WTC11 (cell line): ENCODE measurements around the gene ALAD. TPM values are rescaled to one million over a fixed set of nuclear protein-coding genes. Genes with fewer than 3 reads are reported as not detected.
"Not testable (repeated sequence)": the region's sequence is repeated elsewhere in the genome, so short reads cannot be mapped to it uniquely, and the experiment has no call there.

Experiments used
- ATAC-seq: fragments of 200-7000 bp; cut with Tn5 transposase; 2 replicates; pipeline ENCODE4 v1.10.0; 2021; ENCODE audit warnings: mild to moderate bottlenecking, moderate library complexity
- CTCF ChIA-PET: fragments of 300-600 bp; sonication (Branson Sonifier 250); formaldehyde crosslinking; loops from one replicate; lab custom pipeline; 2021; ENCODE audit warnings: antibody characterized with exemption; lab: Charles Lee
- POLR2A ChIA-PET: fragments of 350-600 bp; sonication (Branson Sonifier 250); formaldehyde crosslinking; loops from one replicate; lab custom pipeline; 2021; ENCODE audit warnings: antibody characterized with exemption; lab: Charles Lee
- DNase-seq: peaks from one replicate; pipeline ENCODE4 v3.0.0; 2021; ENCODE audit warnings: low spot score
- H3K27ac Mint-ChIP-seq: 2 replicates; pipeline ENCODE4 v1.8.0; 2021; ENCODE audit warnings: mixed read lengths
- H3K27me3 Mint-ChIP-seq: 2 replicates; pipeline ENCODE4 v1.8.0; 2021; ENCODE audit warnings: low read depth, mild to moderate bottlenecking, moderate library complexity, mixed read lengths
- H3K36me3 Mint-ChIP-seq: 2 replicates; pipeline ENCODE4 v1.8.0; 2021; ENCODE audit warnings: mixed read lengths
- H3K4me1 Mint-ChIP-seq: 2 replicates; pipeline ENCODE4 v1.8.0; 2022; ENCODE audit warnings: mixed read lengths
- H3K4me3 Mint-ChIP-seq: 2 replicates; pipeline ENCODE4 v1.8.0; 2021; ENCODE audit warnings: mild to moderate bottlenecking, moderate library complexity, mixed read lengths
- H3K9me3 Mint-ChIP-seq: 2 replicates; pipeline ENCODE4 v1.8.0; 2021; ENCODE audit warnings: mixed read lengths
- CREM ChIP-seq: sonication (generic); formaldehyde crosslinking; IDR thresholded peaks from 2 replicates; pipeline ENCODE4 v1.8.1; 2022; ENCODE audit warnings: mild to moderate bottlenecking, missing genetic modification reagents, moderate library complexity
- EMX1 ChIP-seq: fragments of 250-450 bp; sonication (Bioruptor Pico); IDR thresholded peaks from 2 replicates; pipeline ENCODE4 v1.8.0; 2021; ENCODE audit warnings: mild to moderate bottlenecking
- FOXK1 ChIP-seq: sonication (generic); formaldehyde crosslinking; IDR thresholded peaks from 2 replicates; pipeline ENCODE4 v1.8.0; 2022; ENCODE audit warnings: mild to moderate bottlenecking, moderate library complexity, missing genetic modification reagents
- FOXP4 ChIP-seq: sonication (generic); formaldehyde crosslinking; IDR thresholded peaks from 2 replicates; pipeline ENCODE4 v1.8.0; 2022; ENCODE audit warnings: mild to moderate bottlenecking, missing genetic modification reagents
- GABPB1 ChIP-seq: sonication (generic); formaldehyde crosslinking; IDR thresholded peaks from 2 replicates; pipeline ENCODE4 v1.8.1; 2023; ENCODE audit warnings: mild to moderate bottlenecking, missing genetic modification reagents
- JUN ChIP-seq: sonication (generic); formaldehyde crosslinking; IDR thresholded peaks from 2 replicates; pipeline ENCODE4 v1.8.0; 2023; ENCODE audit warnings: mild to moderate bottlenecking, missing genetic modification reagents
- NFE2L1 ChIP-seq: sonication (generic); formaldehyde crosslinking; IDR thresholded peaks from 2 replicates; pipeline ENCODE4 v1.8.1; 2023; ENCODE audit warnings: missing genetic modification reagents
- PRRX2 ChIP-seq: fragments of 250-450 bp; sonication (Bioruptor Pico); IDR thresholded peaks from 2 replicates; pipeline ENCODE4 v1.8.0; 2021; ENCODE audit warnings: mild to moderate bottlenecking
- ZNF396 ChIP-seq: fragments of 250-450 bp; sonication (Bioruptor Pico); IDR thresholded peaks from 2 replicates; pipeline ENCODE4 v1.8.0; 2021; ENCODE audit warnings: mild to moderate bottlenecking, moderate library complexity, borderline replicate concordance
- ZNF512 ChIP-seq: sonication (generic); formaldehyde crosslinking; IDR thresholded peaks from 2 replicates; pipeline ENCODE4 v1.8.1; 2022; ENCODE audit warnings: missing genetic modification reagents, borderline replicate concordance
- ZSCAN18 ChIP-seq: fragments of 250-450 bp; sonication (Bioruptor Pico); IDR thresholded peaks from 2 replicates; pipeline ENCODE4 v2.1.2; 2022; ENCODE audit warnings: mild to moderate bottlenecking, moderate library complexity
- total RNA-seq: library from RNA; stranded (reverse); gene quantifications from 3 replicates; pipeline ENCODE4 v1.2.3, GENCODE V29; 2021

The ALAD gene
- total RNA-seq, 1 experiment from 2014 or later: 15.9 TPM

DNA sequence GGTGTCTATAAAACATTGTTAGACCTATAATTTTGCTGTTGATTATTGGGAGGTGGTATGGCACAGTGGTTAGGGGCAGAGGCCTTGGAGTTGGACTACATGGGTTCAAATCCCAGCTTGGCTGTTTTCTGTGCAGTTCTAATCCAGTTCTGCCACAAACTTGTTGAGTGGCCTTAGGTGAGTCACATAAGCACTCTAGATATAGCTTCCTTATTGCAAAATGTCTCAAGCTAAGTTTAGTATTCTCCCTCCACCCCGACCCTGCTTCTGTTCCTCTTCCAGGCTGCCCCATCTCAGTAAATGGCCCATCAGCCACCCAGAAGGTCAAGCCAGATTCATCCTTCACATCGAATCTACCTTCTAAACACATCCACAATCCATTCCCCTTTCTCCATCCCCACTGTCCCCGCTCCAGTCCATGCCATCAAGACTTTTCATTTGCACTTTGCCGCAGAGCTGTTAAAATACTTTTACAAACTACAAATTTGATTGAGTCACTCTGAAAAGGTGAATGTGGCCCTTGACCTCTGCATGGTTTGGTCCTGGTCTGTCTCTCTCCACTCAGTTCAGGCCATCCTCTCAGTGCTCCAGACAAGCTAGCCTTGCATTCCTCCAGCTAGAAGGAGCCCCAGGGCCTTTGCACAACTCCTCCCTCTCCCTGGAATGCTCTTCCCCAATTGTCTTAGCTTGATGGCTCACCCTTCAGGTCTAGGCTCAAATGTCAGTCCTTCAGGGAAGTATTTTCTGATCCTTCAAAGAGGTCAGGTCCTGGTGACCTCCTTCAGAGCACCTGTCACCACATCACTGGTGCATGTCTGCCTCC lies 14.3 kb downstream of the ALAD start (continued):
- TF ChIP-seq ZSCAN18: no peak
- TF ChIP-seq PRRX2 (CRISPR knock-in tag): no peak
- no peak for TF ChIP-seq EMX1 (CRISPR knock-in tag)
- no peak for TF ChIP-seq FOXP4 (CRISPR knock-in tag)
- TF ChIP-seq ZNF396 (CRISPR knock-in tag): no peak
- TF ChIP-seq GABPB1: no peak
- no peak for TF ChIP-seq CREM (CRISPR knock-in tag)

DNA sequence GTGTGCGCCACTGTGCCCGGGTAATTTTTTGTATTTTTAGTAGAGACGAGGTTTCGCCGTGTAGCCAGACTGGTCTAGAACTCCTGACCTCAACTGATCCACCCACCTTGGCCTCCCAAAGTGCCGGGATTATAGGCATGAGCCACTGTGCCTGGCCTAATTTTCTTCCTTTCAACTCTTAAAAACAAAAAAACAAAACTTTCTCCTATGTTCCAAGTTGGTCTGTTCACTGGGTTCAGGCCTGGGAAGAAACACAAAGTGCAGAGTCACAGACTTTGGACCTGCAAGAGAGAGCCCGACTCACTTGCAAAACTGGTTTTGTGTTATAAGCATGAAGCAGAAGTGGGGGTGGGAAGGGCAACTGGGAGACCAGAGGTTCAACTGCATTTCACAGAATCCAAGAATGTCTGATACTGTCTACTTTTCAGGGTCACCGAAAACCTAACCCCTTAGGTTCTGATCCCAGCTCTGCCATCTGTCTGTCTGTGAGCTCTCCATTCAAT lies 19.1 kb downstream of the ALAD start:
- ChIA-PET POLR2A (no interaction called here), CTCF (interaction anchor here (1.0 kb wide), 1 partner anchor 273 kb away, joined by 3 read pairs; no protein-coding TSS in a partner anchor)
- Mint-ChIP-seq H3K4me3 (no peak overlapping the region), H3K9me3 (no peaks in the 10 kb centered on the region), H3K27me3 (no peaks in the 10 kb centered on the region; the same call in 1 of the 2 replicates), H3K36me3 (no peaks in the 10 kb centered on the region; the same call in 1 of the 2 replicates), H3K4me1 (peaks cover 15% of the 10 kb centered on the region), H3K27ac (no peak overlapping the region)
- ATAC-seq (no peak), DNase-seq (no peak)
- TF ChIP-seq FOXK1 (CRISPR knock-in tag) (no peak), GABPB1 (0 out of 2 replicates have a peak, but pooled peaks have one; percentile 14), NFE2L1 (CRISPR knock-in tag) (no peak)

DNA sequence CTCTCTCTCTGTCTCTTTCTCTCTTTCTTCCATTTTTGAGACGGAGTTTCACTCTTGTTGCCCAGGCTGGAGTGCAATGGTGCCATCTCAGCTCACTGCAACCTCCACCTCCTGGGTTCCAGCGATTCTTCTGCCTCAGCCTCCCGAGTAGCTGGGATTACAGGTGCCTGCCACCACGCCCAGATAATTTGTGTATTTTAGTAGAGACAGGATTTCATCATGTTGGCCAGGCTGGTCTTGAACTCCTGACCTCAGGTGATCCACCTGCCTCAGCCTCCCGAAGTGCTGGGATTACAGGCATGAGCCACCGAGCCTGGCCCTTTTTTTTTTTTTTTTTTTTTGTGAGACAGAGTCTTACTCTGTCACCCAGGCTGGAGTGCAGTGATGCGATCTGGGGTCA lies 19.6 kb downstream of the ALAD start:
- ATAC-seq, DNase-seq, H3K9me3 Mint-ChIP-seq, H3K27me3 Mint-ChIP-seq, H3K36me3 Mint-ChIP-seq, H3K4me3 Mint-ChIP-seq, H3K27ac Mint-ChIP-seq, POLR2A ChIA-PET: not testable (repeated sequence)
- H3K4me1 Mint-ChIP-seq: peaks cover 15% of the 10 kb centered on the region
- CTCF ChIA-PET: interaction anchor here (0.6 kb wide), 1 partner anchor 110 kb away, joined by 3 read pairs; no protein-coding TSS in a partner anchor

- ChIA-PET CTCF (interaction anchor here (0.6 kb wide), 1 partner anchor 110 kb away, joined by 3 read pairs; no protein-coding TSS in a partner anchor), POLR2A (no interaction called here)
- TF ChIP-seq ZNF512 (CRISPR knock-in tag) (peak; percentile 87), JUN (no peak)
- no peaks in the 10 kb centered on the region for H3K36me3 Mint-ChIP-seq
- H3K9me3 Mint-ChIP-seq: no peaks in the 10 kb centered on the region
- H3K4me3 Mint-ChIP-seq: no peak overlapping the region
- ATAC-seq (no peak), DNase-seq (no peak)
- 0 out of 2 replicates have a peak overlapping the region, but pooled peaks have one; percentile 10 for H3K27ac Mint-ChIP-seq
- H3K27me3 Mint-ChIP-seq: no peaks in the 10 kb centered on the region; the same call in 1 of the 2 replicates
- peaks cover 15% of the 10 kb centered on the region for H3K4me1 Mint-ChIP-seq
Measured at GRCh38 chr9:113380869-113381378, 20.2 kb downstream of the ALAD start.

DNA sequence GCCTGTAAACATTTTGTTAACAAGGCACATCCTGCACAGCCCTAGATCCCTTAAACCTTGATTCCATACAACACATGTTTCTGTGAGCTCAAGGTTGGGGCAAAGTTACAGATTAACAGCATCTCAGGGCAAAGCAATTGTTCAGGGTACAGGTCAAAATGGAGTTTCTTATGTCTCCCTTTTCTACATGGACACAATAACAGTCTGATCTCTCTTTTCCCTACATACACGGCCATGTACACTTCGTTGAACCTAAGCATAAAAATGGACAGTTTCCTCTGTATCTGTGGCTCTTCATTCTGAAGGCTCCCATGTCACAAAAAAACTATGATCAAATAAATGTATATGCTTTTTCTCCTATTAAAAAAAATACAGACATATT lies 21.3 kb downstream of the ALAD start:
- ATAC-seq, H3K9me3 Mint-ChIP-seq, CTCF ChIA-PET, POLR2A ChIA-PET, H3K27ac Mint-ChIP-seq, H3K27me3 Mint-ChIP-seq, H3K4me3 Mint-ChIP-seq, DNase-seq, H3K36me3 Mint-ChIP-seq: not testable (repeated sequence)
- peaks cover 15% of the 10 kb centered on the region for H3K4me1 Mint-ChIP-seq

- CTCF ChIA-PET: not testable (repeated sequence)
Measured at GRCh38 chr9:113379094-113379828, 21.8 kb downstream of the ALAD start.

More at GRCh38 chr9:113379094-113379828, 21.8 kb downstream of the ALAD start:
- POLR2A ChIA-PET, H3K27me3 Mint-ChIP-seq, H3K36me3 Mint-ChIP-seq, ATAC-seq, H3K4me3 Mint-ChIP-seq, DNase-seq, H3K27ac Mint-ChIP-seq, H3K9me3 Mint-ChIP-seq: not testable (repeated sequence)
- peaks cover 15% of the 10 kb centered on the region for H3K4me1 Mint-ChIP-seq
